ENCODE results near the gene CACNA2D3.

CACNA2D3 gene

GRCh38 chr3:54877730-54878129, 755.4 kb downstream of the CACNA2D3 start:
- no peak overlapping the region for H3K27ac ChIP-seq
- no peak overlapping the region for H3K4me2 ChIP-seq (ENCODE audit: low read length)
- no peaks in the 10 kb centered on the region for H3K79me2 ChIP-seq
- no peaks in the 10 kb centered on the region for H3K36me3 ChIP-seq (ENCODE audit: control insufficient read depth, insufficient read depth, low read length)
- no peak overlapping the region for H3K4me3 ChIP-seq (ENCODE audit: low read depth, low read length)
- no peaks in the 10 kb centered on the region for H3K9me3 ChIP-seq (ENCODE audit: control insufficient read depth, low read length)
- no peaks in the 10 kb centered on the region for H3K4me1 ChIP-seq
- no peak overlapping the region for H3K9ac ChIP-seq
- no peak for TF ChIP-seq CTCF (IDR thresholded peaks at IDR 0.05)
- H3K27me3 ChIP-seq (ENCODE audit: control insufficient read depth, insufficient read depth, low read length), result no peaks in the 10 kb centered on the region
- no peak overlapping the region for H2AFZ ChIP-seq

GRCh38 chr3:54878145-54878544, 755.8 kb downstream of the CACNA2D3 start:
- Histone ChIP-seq H3K27me3 (ENCODE audit: control insufficient read depth, insufficient read depth, low read length) (no peaks in the 10 kb centered on the region), H3K9ac (no peak overlapping the region), H3K4me3 (ENCODE audit: low read depth, low read length) (no peak overlapping the region), H3K9me3 (ENCODE audit: control insufficient read depth, low read length) (no peaks in the 10 kb centered on the region), H3K27ac (no peak overlapping the region), H3K4me2 (ENCODE audit: low read length) (no peak overlapping the region), H3K79me2 (no peaks in the 10 kb centered on the region), H3K36me3 (ENCODE audit: control insufficient read depth, insufficient read depth, low read length) (no peaks in the 10 kb centered on the region), H3K4me1 (no peaks in the 10 kb centered on the region), H2AFZ (no peak overlapping the region)
- no peak for TF ChIP-seq CTCF (IDR thresholded peaks at IDR 0.05)

GRCh38 chr3:54882129-54882833, 759.9 kb downstream of the CACNA2D3 start:
- H3K4me2 ChIP-seq (ENCODE audit: low read length), result no peak overlapping the region
- H3K4me3 ChIP-seq (ENCODE audit: low read depth, low read length), result no peak overlapping the region
- no peak for TF ChIP-seq CTCF (IDR thresholded peaks at IDR 0.05)
- H2AFZ ChIP-seq, result no peak overlapping the region
- no peaks in the 10 kb centered on the region for H3K36me3 ChIP-seq (ENCODE audit: control insufficient read depth, insufficient read depth, low read length)
- no peaks in the 10 kb centered on the region for H3K4me1 ChIP-seq
- H3K27ac ChIP-seq, result no peak overlapping the region
- no peak overlapping the region for H3K9ac ChIP-seq
- no peaks in the 10 kb centered on the region for H3K79me2 ChIP-seq
- H3K9me3 ChIP-seq (ENCODE audit: control insufficient read depth, low read length), result no peaks in the 10 kb centered on the region
- H3K27me3 ChIP-seq (ENCODE audit: control insufficient read depth, insufficient read depth, low read length), result no peaks in the 10 kb centered on the region

- Histone ChIP-seq H3K9ac (no peak overlapping the region), H3K9me3 (ENCODE audit: control insufficient read depth, low read length) (no peaks in the 10 kb centered on the region), H3K79me2 (no peaks in the 10 kb centered on the region), H3K4me2 (ENCODE audit: low read length) (no peak overlapping the region), H3K4me3 (ENCODE audit: low read depth, low read length) (no peak overlapping the region), H3K27ac (no peak overlapping the region), H3K4me1 (peaks cover 4% of the 10 kb centered on the region), H3K27me3 (ENCODE audit: control insufficient read depth, insufficient read depth, low read length) (no peaks in the 10 kb centered on the region), H2AFZ (no peak overlapping the region), H3K36me3 (ENCODE audit: control insufficient read depth, insufficient read depth, low read length) (no peaks in the 10 kb centered on the region)
- TF ChIP-seq CTCF (IDR thresholded peaks at IDR 0.05), result no peak
Observed at GRCh38 chr3:54888162-54888561, 765.8 kb downstream of the CACNA2D3 start.

- H3K4me3 ChIP-seq (ENCODE audit: low read depth, low read length), result no peak overlapping the region
- H3K79me2 ChIP-seq, result no peaks in the 10 kb centered on the region
- no peaks in the 10 kb centered on the region for H3K36me3 ChIP-seq (ENCODE audit: control insufficient read depth, insufficient read depth, low read length)
- H3K4me1 ChIP-seq, result peaks cover 4% of the 10 kb centered on the region
- H3K27ac ChIP-seq, result no peak overlapping the region
- no peak overlapping the region for H3K4me2 ChIP-seq (ENCODE audit: low read length)
- no peak overlapping the region for H3K9ac ChIP-seq
- no peak for TF ChIP-seq CTCF (IDR thresholded peaks at IDR 0.05)
- no peaks in the 10 kb centered on the region for H3K27me3 ChIP-seq (ENCODE audit: control insufficient read depth, insufficient read depth, low read length)
- H2AFZ ChIP-seq, result no peak overlapping the region
- H3K9me3 ChIP-seq (ENCODE audit: control insufficient read depth, low read length), result no peaks in the 10 kb centered on the region
Observed at GRCh38 chr3:54888873-54889272, 766.5 kb downstream of the CACNA2D3 start.

Measured in parathyroid adenoma (tissue), 2 donors.